ENCODE data around the gene GOLGA6L22.
"Not testable (repeated sequence)": the region's sequence is repeated elsewhere in the genome, so short reads cannot be mapped to it uniquely, and the experiment has no call there.

Gene GOLGA6L22, protein sequence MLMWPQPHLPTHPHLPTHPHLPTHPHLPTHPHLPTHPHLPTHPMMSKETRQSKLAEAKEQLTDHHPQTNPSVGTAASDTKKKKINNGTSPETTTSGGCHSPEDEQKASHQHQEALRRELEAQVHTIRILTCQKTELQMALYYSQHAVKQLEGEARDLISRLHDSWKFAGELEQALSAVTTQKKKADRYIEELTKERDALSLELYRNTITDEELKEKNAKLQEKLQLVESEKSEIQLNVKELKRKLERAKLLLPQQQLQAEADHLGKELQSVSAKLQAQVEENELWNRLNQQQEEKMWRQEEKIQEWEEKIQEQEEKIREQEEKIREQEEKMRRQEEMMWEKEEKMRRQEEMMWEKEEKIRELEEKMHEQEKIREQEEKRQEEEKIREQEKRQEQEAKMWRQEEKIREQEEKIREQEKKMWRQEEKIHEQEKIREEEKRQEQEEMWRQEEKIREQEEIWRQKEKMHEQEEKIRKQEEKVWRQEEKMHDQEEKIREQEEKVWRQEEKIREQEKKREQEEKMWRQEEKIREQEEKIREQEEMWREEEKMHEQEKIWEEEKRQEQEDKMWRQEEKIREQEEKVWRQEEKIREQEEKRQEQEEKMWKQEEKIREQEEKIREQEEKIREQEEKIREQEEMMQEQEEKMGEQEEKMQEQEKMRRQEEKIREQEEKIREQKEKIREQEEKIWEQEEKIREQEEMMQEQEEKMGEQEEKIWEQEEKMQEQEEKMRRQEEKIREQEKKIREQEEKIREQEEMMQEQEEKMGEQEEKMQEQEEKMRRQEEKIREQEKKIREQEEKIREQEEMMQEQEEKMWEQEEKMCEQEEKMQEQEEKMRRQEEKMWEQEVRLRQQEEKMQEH

DNA sequence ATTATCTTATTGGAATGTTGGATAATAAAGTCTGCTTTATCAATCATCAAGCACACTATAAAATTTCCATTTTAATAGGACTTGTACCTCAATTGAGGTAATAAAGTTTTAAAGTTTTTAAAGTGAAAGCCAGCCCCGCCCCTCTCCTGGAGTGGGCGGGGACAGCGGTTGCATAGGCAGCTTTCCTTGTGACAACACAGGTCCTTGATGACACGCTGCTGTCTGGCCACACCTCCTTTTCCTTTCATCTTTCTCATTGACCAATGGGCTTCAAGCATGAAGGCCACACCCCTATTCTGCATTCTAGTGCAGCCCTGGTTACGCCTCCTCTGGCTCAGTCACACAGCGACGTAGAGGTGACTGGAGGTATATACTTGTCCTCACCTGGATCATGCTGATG lies at the start of gene GOLGA6L22:
TSS of gene GOLGA6L22 (plus strand) at position 301 of the 400 bp plus-strand sequence. CDS start at position 392, 91 bp downstream.
- not testable (repeated sequence) for DNase-seq

DNA sequence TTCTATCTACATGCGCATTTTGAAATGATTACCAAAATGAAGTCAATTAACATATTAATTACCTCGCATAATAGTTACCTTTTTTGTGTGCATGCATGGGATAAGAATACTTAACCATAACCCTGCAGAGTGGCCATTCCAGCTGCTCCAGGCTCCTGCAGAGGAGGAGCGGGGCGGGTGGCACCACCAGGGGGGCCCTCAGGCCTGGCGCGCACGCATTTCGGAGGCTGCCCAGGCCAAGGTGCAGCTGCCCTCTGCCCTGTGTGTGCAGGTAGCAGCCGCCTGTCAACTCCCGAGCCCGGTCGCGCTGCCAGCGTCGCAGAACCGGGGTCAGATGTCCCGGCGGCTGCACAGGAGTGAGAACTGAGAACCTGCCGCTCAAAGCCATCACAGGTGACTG lies 41.4 kb upstream of the GOLGA6L22 start:
- DNase-seq, result not testable (repeated sequence)

DNA sequence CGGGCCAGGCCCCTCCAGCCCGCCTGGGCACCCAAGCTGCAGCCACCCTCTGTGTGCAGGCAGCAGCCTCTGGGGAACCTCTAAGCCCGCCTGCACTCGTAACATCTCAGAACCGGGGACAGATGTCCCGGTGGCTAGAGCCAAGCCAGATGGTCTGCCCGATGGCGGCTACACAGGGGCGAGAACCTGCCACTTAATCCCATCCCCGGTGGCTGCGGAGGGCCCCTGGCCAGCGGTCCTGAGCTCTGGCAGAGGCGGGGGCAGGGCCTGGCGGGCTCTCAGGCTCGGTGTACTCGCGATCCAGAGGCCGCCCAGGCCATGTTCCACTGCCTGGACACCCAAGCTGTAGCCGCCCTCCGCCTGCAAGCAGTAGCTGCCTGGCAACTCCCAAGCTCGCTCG lies 40.9 kb upstream of the GOLGA6L22 start:
- DNase-seq, result not testable (repeated sequence)

DNA sequence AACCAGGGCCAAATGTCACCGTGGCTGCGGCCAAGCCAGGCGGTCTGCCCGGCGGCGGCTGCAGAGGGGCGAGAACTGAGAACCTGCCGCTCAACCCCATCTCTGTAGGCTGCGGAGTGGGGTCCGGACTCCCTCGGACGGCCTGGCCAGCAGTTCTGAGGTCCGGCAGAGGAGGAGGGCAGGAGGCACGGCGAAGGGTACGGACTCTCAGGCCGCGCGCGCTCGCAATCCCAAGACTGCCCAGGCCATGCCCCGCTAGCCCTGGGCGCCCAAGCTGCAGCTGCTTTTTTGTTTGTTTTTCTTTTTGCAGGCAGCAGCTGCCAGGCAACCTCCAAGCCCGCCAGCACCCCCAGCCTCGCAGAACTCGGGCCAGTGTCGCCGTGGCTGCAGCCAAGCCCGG lies 40.5 kb upstream of the GOLGA6L22 start:
- not testable (repeated sequence) for DNase-seq

DNA sequence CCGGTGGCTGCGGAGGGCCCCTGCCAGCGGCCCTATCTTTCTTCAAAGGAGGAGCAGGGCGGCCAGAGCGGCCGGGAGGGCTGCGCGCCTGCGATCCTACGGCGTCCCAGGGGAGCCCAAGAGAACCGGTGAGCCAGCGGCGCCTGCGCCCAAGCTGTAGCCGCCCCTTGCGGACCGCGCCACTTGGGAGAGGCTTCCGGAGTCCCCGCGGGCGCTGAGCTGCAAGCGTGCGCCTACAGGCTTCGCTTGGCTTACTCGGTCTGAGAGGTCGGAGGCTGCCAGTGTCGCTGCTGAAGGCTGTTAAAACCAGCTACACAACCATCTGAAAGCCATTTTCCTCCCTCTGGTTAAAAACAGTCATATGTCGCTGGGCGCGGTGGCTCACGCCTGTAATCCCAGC lies 40.0 kb upstream of the GOLGA6L22 start:
- DNase-seq, result not testable (repeated sequence)

DNA sequence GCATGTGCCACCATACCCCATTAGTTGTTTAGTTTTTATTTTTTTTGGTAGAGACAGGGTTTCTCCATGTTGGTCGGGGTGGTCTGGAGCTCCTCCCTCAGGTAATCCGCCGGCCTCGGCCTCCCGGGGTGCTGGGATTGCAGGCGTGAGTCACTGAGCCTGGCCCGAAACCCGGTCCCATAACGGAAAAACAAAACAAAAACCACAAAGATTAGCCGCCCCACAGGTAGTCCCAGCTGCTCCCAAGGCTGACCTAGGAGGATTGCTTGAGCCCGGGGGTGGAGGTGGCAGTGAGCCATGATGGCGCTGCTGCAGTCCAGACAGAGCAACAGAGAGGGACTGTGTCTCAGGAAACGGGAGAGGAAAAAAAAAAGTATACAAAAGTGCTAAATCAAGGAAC lies 38.4 kb upstream of the GOLGA6L22 start:
- DNase-seq, result not testable (repeated sequence)

DNA sequence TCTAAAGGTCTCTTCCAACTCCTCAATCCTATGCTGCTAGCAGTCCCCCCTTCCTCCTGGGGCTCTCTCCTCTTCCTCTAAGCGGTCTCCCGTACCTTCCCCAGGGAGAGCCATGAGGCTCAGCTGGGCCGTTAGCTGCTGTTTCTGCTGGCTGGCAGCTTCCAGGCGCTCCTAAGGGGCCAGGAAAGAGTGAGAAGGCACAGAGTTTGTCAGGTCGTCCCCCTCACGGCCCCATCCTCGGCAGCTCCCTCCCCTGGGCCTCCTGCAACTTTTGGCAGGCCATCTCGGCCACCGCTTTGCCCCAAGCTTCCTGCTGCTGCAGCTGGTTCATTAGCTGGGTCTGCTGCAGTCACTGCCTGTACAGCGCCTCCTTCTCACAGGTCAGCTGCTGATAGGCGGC lies 29.3 kb upstream of the GOLGA6L22 start:
- not testable (repeated sequence) for DNase-seq

DNA sequence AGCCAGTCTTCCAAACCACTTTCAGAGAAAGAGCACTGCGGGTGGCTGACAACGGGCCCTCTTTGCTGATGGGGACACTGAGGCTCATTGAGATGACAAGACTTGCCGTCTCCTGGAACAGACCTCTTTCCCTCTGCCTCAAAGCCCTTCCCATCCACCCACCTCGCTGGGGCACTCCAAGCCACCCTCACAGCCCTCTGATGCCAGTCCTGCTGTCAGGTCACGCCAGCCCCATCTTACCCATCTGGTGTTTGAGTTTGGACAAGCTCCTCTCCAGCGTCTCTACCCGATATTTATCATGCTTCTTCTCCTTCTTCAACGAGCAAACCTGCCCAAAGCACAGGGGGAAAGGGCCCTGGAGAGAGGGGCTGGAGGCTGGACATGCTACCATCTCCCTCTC lies 27.0 kb upstream of the GOLGA6L22 start:
- DNase-seq, result not testable (repeated sequence)

DNA sequence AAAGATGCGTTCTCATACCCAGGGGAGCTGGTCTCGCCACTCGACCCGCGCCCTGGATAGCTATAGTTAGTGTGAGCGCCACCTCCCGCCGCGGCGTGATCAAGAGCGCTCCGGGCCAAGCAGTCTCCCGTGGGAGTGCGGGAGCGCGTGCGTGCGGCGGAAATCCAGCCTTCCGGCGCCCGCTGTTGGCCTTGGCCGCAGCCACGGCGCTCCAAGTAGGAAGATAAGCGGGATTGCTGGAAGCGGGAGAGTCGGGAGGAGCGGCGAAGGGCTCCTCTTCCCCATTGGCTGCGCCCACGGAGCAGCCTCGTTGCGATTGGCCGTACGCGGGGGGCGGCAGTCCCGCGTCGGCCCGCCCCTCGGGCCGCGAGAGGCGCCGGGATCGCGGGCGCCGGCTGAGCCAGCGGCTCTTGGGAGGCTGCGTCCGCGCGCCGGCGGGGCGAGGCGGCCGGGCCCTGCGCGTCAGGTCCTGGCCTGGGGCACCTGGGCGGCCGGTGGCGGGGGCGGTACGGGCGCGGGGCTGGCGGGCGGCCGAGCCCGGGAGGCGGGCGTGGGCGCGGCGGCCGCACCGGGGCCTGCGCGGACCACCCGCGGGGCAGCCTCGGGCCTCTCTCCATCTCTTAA lies 35.9 kb downstream of the GOLGA6L22 start:
- DNase-seq, result peak; percentile 55 to 64

DNA sequence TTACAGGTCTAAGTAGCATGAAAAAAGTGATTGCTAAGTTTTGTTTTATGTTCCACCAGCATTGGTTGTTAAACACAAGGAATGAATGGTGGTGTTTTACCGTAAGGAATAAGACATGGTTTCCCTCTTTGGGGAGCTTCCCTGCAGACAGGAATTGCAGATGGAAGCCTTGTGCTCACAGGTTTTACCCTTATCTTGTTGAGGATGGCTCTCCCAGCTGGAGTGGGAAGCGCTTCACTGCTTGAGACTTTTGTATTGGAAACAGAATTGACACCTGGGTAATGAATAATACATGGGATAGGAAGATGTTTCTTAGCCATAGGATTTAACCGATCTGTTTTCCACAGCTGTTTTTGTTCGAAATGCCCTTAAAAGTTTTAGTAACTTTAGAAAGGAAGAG lies 38.5 kb downstream of the GOLGA6L22 start:
- not testable (repeated sequence) for DNase-seq

DNA sequence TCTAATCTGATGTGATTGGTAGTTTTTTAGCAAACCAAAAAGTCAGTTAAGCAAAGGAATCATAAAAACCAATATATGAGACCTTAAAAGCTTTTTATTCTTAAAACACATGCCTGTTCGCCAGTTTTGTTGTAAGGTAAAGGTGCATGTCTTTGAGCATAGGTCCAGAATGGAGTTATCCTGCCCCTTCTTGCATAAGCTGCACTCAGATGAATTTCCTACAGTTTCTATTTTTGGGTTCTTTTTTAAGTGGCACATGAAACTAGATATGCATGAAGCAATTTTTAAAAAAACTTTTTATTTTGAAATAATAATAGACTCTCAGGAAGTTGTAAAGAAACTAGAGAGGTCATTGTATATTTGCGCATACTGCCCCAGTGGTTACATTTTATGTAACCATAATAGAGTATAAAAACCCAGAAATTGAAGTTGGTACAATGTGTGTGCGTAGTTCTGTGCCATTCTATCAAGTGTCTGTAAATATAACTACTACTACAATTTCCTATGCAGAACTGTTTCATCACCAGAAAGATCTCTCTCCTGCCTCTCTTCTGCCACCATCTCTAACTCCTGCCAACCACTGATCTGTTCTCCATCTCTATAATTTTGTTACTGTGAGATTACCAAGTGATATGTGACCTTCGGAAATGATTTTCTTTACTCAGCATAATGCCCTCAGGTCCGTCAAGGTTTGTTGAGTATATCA lies 39.7 kb downstream of the GOLGA6L22 start:
- not testable (repeated sequence) for DNase-seq

DNA sequence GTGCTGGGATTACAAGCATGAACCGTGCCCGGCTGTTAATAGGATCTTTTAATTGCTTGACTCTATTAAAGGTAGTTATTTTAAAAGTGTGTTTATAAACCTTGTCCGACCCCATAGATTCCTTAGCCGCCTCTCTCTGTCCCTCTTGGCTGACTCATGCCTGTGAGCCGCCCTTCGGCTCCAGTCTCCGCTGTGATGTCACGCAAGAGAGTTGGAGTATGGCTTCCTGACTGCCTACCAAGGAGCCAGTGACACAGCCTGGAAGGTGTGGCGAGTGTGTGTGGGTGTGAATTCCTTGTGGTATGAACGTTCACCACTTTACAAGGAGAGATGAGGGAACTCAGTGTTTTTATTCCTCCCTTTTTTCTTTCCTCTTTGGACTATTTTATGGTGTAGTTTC lies 43.6 kb downstream of the GOLGA6L22 start:
- not testable (repeated sequence) for DNase-seq

DNA sequence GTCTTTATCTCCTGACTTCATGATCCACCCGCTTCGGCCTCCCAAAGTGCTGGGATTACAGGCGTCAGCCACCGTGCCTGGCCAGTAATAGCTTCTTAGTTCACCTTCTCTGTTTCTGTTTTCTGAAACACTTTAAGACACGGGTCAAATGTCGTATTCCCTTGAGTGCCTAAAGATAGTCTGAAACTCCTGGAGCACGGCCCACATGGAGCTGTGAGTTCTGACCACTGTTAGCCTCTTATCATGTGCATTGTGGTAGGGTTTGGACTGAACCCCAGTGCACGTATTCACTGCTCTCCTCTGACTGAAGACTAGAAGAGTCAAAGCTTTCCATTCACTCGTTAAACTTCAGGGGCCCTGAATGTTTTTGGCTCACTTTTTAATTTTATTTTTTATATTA lies 48.3 kb downstream of the GOLGA6L22 start:
- not testable (repeated sequence) for DNase-seq

DNA sequence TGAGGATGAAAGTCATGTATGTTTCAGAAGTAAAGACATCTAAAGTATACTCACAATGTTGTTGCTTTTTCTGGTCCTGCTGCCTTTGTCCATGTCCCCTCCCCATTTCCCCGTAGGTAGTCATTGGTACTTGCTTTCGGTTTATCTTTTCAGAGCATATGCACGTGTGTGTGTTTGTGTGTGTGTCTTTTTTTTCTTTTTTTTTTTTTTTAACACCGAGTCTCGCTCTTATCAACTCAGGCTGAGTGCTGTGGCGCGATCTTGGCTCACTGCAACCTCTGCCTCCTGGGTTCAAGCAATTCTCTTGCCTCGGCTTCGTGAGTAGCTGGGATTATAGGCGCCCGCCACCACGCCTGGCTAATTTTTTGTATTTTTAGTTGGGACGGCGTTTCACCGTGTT lies 57.4 kb downstream of the GOLGA6L22 start:
- not testable (repeated sequence) for DNase-seq

Data from activated T-cell treated with anti-CD3 and anti-CD28 coated beads, Interleukin-2, amount 50 U/mL, for 48 hours (primary cell).